ENCODE data around the gene CLN5.

CLN5 gene

DNA sequence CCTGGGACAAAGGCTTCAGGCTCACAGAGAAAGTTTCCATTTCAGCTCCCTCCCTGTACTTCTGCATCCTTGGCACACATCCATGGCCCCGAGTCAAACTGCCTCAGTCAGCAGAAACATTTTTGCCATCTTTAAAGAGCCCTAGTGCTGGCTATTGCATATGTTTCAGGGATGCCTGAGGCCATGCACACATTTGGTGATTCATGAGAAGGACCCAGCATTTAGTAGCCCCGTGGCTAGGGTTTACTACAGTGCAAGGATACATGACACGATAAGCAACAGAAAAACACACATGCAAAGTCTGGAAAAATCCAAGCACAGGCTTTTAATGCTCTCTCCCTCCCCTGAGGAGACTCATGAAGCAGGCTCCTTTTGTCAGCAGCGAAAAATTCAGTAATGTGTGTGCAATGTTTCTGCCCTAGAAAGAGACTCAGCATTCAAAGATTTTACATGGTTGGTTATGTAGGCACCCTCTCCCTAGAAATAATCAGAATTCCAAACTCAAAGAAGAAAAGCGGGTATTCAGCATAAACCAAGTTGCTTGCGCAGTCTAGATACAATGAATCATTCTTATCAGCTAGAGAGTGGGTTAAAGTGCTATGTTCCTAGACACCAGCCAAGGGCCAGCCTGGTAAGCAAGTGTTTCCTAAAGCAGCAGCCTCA, 26.0 kb upstream of the CLN5 start:
- no peak overlapping the region for H3K4me3 ChIP-seq (ENCODE audit: low read depth, low read length)
- ChIA-PET CTCF (interaction anchor here (8.2 kb wide), 1 partner anchor 15 kb away, joined by 93 read pairs; no protein-coding TSS in a partner anchor), POLR2A (no interaction called here)
- DNase-seq (ENCODE audit: low read depth, low spot score), result peak; percentile 41
- TF ChIP-seq, protein P1, sequence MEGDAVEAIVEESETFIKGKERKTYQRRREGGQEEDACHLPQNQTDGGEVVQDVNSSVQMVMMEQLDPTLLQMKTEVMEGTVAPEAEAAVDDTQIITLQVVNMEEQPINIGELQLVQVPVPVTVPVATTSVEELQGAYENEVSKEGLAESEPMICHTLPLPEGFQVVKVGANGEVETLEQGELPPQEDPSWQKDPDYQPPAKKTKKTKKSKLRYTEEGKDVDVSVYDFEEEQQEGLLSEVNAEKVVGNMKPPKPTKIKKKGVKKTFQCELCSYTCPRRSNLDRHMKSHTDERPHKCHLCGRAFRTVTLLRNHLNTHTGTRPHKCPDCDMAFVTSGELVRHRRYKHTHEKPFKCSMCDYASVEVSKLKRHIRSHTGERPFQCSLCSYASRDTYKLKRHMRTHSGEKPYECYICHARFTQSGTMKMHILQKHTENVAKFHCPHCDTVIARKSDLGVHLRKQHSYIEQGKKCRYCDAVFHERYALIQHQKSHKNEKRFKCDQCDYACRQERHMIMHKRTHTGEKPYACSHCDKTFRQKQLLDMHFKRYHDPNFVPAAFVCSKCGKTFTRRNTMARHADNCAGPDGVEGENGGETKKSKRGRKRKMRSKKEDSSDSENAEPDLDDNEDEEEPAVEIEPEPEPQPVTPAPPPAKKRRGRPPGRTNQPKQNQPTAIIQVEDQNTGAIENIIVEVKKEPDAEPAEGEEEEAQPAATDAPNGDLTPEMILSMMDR (IDR thresholded peaks at IDR 0.05; ENCODE audit: insufficient read depth, low read length, missing control alignments), result no peak

DNA sequence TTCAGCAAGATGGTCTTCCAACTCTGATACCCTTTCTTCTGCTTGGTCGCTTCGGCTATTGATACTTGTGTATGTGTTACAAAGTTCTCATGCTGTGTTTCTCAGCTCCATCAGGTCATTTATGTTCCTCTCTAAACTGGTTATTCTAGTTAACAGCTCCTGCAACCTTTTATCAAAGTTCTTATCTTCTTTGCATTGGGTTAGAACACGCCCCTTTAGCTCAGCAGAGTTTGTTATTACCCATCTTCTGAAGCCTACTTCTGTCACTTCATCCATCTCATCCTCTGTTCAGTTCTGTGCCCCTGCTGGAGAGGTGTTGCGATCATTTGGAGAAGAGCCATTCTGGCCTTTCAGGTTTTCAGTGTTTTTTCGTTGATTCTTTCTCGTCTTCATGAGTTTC, 24.9 kb upstream of the CLN5 start:
- TF ChIP-seq, protein P1 (IDR thresholded peaks at IDR 0.05; ENCODE audit: insufficient read depth, low read length, missing control alignments), result no peak
- H3K4me3 ChIP-seq (ENCODE audit: low read depth, low read length), result no peak overlapping the region
- DNase-seq (ENCODE audit: low read depth, low spot score), result no peak
- ChIA-PET POLR2A (no interaction called here), CTCF (interaction anchor here (8.2 kb wide), 1 partner anchor 14 kb away, joined by 93 read pairs; no protein-coding TSS in a partner anchor)

DNA sequence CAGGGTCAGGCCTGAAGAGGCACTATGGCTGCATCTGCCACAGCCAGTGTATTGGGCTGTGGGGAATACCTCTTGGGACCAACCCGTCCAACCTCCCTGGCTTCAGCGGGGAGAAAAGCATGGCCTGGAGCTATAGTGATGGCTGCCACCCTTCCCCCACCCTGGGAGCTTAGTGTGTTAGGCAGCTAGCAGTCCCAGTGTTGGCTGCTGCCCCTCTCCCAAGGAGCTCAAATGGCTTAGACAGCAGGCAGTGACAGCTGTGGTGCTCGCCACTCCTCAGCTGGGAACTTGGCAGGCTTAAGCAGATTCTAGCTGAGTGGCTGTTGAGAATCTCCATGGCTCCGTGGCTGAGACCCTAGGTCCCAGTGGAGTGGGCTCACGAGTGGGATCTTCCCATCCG, 23.8 kb upstream of the CLN5 start:
- H3K4me3 ChIP-seq (ENCODE audit: low read depth, low read length), result no peak overlapping the region
- DNase-seq (ENCODE audit: low read depth, low spot score), result no peak
- TF ChIP-seq, protein P1 (IDR thresholded peaks at IDR 0.05; ENCODE audit: insufficient read depth, low read length, missing control alignments), result no peak
- POLR2A ChIA-PET, result no interaction called here
- CTCF ChIA-PET, result interaction anchor here (8.2 kb wide), 1 partner anchor 13 kb away, joined by 93 read pairs; no protein-coding TSS in a partner anchor

DNA sequence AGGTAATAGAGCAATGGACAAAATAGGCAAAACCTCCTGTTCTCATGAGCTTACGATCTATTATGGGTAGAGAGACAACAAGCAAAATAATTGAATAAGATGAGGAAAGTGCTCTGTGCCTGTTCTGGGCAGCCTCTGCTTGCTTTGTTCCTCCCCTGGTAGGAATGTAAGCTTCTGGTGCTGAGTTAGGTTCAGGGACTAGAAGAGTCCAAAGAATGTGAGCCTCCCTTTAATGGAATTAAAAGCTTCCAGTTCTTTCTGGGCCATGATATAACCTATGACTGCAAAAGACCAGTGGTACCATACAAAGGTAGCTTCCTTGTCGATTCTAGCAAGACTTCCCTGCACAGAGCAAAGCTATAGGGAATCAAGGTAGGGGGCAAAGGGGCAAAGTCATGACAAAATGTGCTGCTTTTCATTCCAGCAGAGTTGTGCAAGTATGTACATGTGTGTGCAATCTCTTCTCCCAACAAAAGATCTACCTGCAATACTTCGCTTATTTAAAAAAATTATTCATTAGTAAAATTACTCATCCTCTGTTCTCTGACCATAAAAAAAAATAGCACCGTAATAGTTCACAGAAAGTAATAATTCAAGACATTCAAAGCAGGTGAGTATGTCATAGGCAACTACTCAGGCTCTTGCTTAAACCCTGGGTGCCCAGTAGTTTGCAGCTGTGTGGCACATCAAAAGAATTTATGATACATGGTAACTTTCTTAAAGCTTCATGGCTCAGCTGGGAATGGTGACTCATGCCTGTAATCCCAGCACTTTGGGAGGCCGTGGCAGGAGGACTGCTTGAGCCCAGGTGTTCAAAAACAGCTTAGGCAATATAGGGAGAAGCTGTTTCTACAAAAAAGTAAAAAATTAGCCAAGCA, 22.2 kb upstream of the CLN5 start:
- DNase-seq (ENCODE audit: low read depth, low spot score), result no peak
- ChIA-PET POLR2A (no interaction called here), CTCF (interaction anchor here (1.6 to 8.2 kb wide), 2 partner anchors 11 to 13 kb away, joined by 5 to 93 read pairs; no protein-coding TSS in a partner anchor)
- TF ChIP-seq, protein P1 (IDR thresholded peaks at IDR 0.05; ENCODE audit: insufficient read depth, low read length, missing control alignments), result no peak
- no peak overlapping the region for H3K4me3 ChIP-seq (ENCODE audit: low read depth, low read length)

DNA sequence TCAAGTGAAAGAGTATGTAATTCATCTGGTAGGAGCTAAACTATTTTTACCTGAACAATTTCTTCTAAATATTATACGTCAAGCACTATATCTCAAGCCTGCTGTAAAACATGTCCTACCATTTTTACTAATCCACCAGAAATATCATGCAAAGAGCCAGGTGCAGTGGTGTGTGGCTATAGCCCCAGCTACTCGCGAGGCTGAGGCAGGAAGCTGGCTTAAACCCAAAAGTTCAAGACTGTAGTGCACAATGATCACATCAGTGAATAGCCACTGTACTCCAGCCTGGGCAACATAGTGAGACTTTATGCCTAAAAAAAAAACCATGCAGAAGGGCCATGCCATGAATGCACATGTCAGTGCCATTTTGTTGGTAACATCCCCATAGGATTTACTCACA, 20.7 kb upstream of the CLN5 start:
- TF ChIP-seq, protein P1 (IDR thresholded peaks at IDR 0.05; ENCODE audit: insufficient read depth, low read length, missing control alignments), result no peak
- no peak for DNase-seq (ENCODE audit: low read depth, low spot score)
- ChIA-PET POLR2A (no interaction called here), CTCF (interaction anchor here (0.9 to 8.2 kb wide), 3 partner anchors 9 to 304 kb away, joined by 3 to 93 read pairs (median 3); no protein-coding TSS in a partner anchor)
- H3K4me3 ChIP-seq (ENCODE audit: low read depth, low read length), result no peak overlapping the region

Measured in AG04449 (cell line).